HCEC 1CT (cell line): ENCODE measurements around the gene BTNL2.

Experiments
- DNase-seq: peaks from one replicate; pipeline ENCODE4 v3.0.0-alpha.2; 2017

The BTNL2 gene

DNA sequence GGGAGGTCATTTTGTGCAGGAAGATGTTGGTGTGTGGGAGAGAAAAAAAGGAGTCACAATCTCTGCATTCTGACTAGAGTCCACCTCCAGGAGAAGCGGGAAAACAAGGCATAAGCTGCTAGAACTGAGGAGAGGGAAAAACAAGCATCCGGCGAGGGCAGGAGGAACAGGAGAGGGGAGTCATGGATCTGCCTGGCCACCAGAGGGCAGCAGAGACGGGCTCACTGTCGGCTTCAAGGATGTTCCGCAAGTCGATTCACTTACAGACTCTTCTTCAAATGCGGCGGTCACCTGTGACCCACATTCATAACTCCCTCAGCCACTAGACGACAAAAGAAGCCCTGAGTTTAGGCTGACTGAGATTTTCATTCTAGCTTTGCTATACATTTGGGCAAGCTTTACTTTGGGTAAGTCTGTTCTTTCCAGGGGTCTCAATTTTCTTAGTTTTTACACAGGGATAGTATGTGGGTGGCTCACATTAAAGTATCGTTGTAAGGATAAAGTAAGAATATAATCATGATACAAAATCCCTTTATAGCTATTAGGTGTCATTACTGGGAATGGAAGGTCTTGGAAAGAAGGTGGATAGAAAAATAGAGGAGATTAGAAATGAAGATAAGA lies 6.6 kb upstream of the BTNL2 start:
- DNase-seq = peak; percentile 51

DNA sequence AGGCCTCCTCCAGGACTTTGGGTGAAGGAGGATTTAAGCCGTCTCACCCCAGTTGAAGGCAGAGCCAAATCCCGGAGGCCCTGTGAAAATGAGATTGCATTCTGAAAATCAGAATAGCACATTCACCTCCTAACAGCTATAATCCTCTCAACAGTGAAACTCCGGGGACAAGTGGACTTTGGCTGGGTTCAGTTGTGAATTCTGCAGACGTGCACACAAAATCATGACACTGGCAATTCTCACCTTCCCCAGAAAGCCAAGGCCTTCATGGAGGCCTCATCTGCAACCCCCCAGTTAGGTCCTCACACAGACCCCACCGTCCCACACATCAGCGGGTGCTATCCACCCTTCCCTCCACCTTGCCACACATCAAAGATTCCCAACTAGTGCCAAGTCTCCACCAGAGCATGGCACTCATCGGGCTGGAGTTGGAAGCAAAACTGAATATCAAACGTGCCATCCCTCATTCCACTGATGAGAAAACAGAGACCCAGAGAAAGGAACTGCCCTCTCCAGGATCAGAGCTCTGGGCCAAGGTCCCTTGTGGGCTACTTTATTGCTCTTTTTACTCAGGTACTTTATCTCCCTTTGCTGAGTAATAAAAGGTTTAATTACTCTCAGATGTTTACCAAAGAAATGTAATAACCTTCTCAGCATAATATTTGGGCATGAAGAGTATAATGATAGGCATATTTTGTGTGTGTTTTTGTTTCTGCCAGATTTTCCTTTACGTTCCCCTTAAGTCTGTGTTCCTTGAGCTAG lies 4.8 kb upstream of the BTNL2 start:
- DNase-seq = no peak

GRCh38 chr6:32410906-32411305 lies 3.9 kb upstream of the BTNL2 start:
- no peak for DNase-seq

- no peak for DNase-seq
Measured at GRCh38 chr6:32406197-32406596, 784 bp downstream of the BTNL2 start.

DNA sequence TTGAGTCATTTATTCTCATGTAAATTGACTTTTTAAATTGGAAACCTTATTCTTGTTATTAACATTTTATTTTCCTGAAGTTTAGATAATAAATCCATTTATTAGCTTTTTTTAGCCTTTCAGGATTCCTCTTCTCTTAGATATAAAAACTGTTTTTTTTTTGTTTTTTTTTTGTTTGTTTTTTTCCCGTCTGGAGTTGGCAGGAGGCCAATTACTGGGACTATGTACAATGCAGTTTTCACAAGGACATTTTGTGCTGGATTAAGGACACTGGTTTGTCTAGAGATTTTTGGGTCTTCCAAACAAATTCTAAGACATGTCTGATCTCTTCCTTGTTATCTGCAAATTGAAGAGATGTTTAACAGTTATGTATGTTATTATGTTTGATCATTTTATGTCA lies 1.3 kb downstream of the BTNL2 start:
- DNase-seq = no peak

GRCh38 chr6:32402812-32403211 lies 4.2 kb downstream of the BTNL2 start:
- DNase-seq = no peak

- no peak for DNase-seq
Measured at GRCh38 chr6:32401284-32401963, 5.6 kb downstream of the BTNL2 start.

- no peak for DNase-seq
Measured at GRCh38 chr6:32397252-32397920, 9.6 kb downstream of the BTNL2 start.

DNA sequence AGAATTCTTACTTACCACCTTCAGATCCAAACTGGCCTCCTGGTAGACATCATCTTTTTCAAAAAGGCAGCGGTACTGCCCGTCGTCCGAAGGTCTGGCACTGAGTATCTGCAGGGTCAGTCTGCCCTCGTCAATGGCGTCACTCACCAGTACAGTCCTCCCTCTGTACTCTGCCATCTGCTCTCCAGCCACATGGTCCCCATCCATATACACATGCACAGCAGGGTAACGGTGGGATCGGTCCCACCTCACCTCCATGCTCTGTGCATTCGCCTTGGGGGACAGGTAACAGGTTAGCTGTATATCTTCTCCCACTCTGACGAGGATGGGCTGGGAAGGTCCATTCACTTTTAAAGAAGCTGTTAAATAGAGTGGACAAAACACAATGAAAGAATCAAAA lies 11.0 kb downstream of the BTNL2 start:
- DNase-seq = no peak

DNA sequence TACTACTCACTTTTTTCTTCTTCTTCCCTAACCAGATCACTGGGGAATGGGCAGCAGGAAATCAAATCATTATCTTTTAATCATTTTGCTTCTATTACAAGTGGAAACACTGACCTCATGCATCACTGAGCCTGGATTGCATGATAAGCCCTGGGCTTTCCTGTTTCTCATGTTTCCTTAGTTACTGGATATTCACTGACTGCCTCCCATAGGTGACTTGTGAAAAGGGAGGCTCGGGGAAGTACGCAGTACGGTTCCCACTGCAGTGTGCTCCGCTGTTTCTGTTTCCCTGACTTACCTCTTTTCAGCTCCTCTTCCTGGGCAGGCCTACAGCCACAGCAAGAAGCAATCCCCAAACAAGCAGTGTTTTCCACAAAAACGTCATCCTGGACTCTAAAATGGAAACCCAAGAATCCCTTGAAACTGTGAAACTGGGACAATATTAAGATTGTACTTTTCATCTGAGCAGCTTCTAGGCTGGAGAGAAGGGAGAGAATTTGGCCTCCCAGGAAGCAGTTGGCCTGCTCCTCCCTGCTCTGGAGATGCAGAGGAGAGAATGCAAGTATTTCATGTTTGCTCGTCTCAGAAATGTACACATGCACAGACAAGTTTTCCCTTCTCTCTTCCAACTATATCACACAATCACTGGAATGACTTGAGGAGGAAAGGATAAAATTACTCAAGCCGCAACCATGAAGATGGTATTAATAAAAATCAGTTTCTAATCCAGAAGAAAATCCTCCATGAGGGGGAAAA lies 13.1 kb downstream of the BTNL2 start:
- no peak for DNase-seq

DNA sequence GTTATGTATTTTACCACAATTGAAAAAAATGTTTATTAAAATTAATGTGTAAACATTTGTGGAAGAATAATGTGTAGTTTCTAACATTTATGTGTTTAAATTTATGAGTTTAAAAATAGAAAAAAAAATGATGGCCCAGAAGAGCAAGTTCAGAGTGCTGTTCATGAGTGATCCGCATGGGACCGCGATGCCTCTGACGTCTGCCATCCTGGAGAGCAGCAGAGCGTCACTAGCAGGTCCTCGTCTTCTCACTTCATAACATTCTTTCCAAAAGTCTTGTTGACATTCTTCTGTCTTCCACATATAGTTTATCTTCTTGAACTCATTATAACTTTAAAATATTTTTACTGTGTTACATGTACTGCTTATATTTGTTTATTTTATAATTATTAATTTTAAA lies 15.5 kb downstream of the BTNL2 start:
- no peak for DNase-seq

GRCh38 chr6:32387589-32388340 lies 19.2 kb downstream of the BTNL2 start:
- no peak for DNase-seq

GRCh38 chr6:32386040-32386439 lies 20.9 kb downstream of the BTNL2 start:
- DNase-seq = no peak

DNA sequence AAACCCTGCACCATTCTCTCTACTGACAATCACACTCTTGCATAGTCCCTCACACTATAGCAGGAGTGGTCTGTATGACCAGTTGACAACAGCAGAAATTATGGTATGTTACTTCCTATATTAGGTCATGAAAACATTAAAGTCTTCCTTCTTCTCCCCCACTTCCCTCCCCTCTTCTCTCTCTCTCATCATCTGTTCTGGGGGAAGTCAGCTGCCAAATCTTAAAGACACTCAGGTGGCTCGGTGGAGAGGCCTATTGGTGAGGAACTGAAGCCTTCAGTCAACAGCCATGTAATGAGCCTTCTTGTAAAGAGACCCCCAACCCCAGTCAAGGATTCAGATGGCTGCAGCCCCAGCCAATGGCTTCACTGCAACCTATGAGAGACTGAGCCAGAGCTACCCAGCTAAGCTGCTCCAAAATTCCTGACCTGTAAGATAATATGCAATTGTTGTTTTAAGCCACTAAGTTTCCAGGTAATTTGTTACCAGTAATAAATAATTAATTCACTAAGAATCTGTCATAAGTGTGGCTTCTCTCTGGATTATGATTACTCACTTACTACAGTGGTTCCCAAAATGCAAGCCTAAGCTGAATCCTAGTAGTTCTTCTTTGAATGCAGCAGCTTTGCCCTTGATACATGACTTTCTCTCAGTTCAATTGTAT lies 24.1 kb downstream of the BTNL2 start:
- DNase-seq = no peak

DNA sequence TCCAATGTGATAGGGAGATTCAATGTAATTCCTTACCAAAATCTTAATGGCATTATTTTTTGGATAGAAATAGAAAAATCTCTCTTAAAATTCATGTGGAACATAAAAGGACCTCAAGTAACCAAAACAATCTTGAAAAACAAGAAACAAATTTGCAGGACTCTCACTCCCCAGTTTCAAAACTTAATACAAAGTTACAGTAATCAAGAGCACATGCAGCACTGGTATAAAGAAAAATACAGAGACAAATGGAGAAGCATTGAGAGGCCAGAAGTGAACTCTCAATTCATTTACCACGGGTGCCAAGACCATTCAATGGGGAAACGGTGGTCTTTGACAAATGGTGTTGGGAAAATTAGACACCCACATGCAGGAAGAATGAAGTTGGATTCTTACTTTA lies 27.4 kb downstream of the BTNL2 start:
- no peak for DNase-seq

DNA sequence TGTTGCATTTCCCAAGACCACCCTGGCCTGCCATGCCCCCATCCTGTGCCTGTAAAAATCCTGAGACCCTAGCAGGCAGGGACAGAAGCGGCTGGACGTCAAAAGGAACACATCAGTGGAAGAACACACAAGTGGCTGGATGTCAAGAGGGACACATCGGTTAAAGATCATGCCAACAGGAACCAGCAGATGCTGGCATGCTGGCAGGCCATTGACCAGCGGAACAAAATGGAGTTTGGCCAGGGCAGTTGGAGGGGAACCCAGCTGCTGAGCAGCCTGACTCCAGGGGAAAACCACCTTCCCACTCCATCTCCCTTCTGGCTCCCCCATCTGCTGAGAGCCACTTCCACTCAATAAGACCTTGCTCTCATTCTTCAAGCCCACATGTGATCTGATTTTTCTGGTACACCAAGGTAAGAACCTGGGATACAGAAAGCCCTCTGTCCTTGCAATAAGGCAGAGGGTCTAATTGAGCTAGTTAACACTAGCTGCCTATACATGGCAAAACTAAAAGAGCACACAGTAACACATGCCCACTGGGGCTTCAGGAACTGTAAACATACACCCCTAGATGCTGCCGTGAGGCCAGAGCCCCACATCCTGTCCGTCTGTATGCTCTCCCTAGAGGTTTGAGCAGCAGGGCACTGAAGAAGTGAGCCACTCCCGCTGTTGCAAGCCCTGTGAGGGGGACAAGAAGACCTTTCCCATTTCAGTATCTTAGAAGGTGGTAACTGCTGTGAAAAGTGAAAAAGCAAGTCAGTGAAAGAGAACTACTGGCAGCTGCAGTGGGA lies 31.0 kb downstream of the BTNL2 start:
- DNase-seq = no peak

DNA sequence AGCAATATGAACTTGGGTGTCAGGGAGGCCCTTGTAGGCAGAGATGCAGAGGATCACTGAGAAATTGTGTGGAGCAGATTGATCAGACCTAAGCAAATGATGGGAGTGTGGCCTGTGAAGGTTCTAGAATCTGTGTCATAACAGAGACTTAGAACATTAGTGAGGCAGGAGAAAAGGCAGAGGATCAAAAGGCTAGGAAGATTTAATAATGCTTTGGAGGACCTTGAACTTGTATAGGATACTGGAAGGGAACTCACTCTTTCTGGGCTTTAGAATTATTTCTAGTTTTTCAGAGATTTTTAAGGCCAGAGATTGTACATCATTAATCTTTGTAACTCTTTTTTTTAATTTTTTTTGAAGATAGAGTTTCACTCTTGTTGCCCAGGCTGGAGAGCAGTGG lies 35.2 kb downstream of the BTNL2 start, which contains the start of gene TSBP1:
Gene TSBP1 (minus strand): TSS at position 101 of the 400 bp plus-strand sequence. CDS start 197 bp downstream, outside the sequence.
- DNase-seq = no peak

GRCh38 chr6:32371229-32371628 lies 35.8 kb downstream of the BTNL2 start:
- no peak for DNase-seq

GRCh38 chr6:32370505-32370904 lies 36.5 kb downstream of the BTNL2 start:
- DNase-seq = peak; percentile 18

DNA sequence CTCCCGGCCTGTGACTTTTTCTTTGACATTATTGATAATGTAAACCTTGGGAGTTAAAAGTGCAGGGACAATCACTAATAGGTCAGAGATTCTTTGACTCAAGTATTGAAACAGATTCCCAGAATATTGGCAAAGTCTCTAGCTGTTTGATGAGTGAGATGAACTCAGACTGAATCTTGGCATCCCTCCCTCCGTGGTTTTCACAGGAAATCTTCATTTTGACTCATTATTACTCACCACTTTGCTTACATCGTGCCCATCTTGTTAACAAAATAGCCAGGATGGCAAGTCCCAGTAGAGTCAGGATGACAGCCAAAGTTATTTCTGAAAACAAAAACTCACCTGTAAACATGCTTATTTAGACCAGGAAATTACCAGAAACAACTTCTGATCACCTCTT lies 37.3 kb downstream of the BTNL2 start:
- DNase-seq = peak; percentile 88

DNA sequence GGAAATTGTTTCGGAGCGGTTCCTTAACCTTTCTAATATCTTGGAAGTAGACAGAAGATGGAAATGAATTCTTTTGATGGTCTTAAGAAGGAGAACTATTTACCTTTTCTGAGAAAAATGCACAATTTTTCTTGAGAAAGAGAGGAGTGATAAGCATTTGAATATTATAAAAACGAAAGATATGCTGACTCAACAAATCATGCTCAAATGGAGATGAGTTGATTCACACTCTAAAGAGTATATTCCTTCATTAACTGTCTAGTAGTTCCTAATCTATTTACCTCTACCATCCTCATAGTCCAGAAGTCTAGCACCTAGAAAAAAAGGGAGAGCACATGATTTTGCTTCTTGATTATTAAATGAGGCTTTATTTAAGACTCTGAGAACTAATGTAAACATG lies 39.3 kb downstream of the BTNL2 start:
- DNase-seq = no peak
